IMR-90 (cell line): Measurements from ENCODE around the gene FZD4. TPM values are rescaled to one million over a fixed set of nuclear protein-coding genes. Genes with fewer than 3 reads are reported as not detected.

Source experiments
- ATAC-seq: fragments of 200-7000 bp; cut with Tn5 transposase; 2 replicates; pipeline ENCODE4 v1.9.1; 2020; ENCODE audit warnings: low read depth, mild to moderate bottlenecking, moderate library complexity
- BruUV-seq: library from RNA; stranded (reverse); fragments of 400-500 nt; replicated peaks from 2 replicates; lab custom pipeline; 2021; lab: Mats Ljungman, UMichigan
- CTCF ChIA-PET: fragments of 300-600 bp; formaldehyde crosslinking; extraction: SDS; loops from one replicate; lab custom pipeline; 2021; ENCODE audit warnings: antibody characterized with exemption; lab: Yijun Ruan, JAX
- POLR2A ChIA-PET: fragments of 300-600 bp; sonication (Branson Sonifier 250); formaldehyde crosslinking; loops from one replicate; lab custom pipeline; 2022; ENCODE audit warnings: antibody characterized with exemption; ENCODE audit not compliant: unreplicated experiment; lab: Charles Lee
- DNase-seq: peaks from one replicate; pipeline ENCODE4 v3.0.0; 2013
- H2AFZ ChIP-seq: replicated peaks from 2 replicates; pipeline ENCODE3; 2013; ENCODE audit warnings: low read length, mild to moderate bottlenecking; ENCODE audit not compliant: poor library complexity
- H2AK5ac ChIP-seq: 2 replicates; pipeline ENCODE4 v1.6.1; 2013; ENCODE audit warnings: low read depth, low read length, inconsistent platforms
- H2AK9ac ChIP-seq: replicated peaks from 2 replicates; pipeline ENCODE3; 2013; ENCODE audit warnings: mild to moderate bottlenecking, low read depth, low read length, moderate library complexity; ENCODE audit not compliant: poor library complexity
- H2BK120ac ChIP-seq: 2 replicates; pipeline ENCODE4 v1.6.1; 2013; ENCODE audit warnings: low read depth, low read length, inconsistent platforms
- H2BK15ac ChIP-seq: 3 replicates; pipeline ENCODE4 v1.6.1; 2013; ENCODE audit warnings: low read depth, low read length, inconsistent platforms
- H2BK20ac ChIP-seq: 2 replicates; pipeline ENCODE4 v1.6.1; 2013; ENCODE audit warnings: low read depth, mild to moderate bottlenecking, inconsistent platforms, low read length, moderate library complexity
- H2BK5ac ChIP-seq: 2 replicates; pipeline ENCODE4 v1.6.1; 2013; ENCODE audit warnings: mild to moderate bottlenecking, low read depth, low read length, inconsistent platforms; ENCODE audit not compliant: poor library complexity, severe bottlenecking
- H3K14ac ChIP-seq: replicated peaks from 2 replicates; pipeline ENCODE4 v1.6.1; 2013; ENCODE audit warnings: low read depth, low read length, inconsistent platforms
- H3K18ac ChIP-seq: 2 replicates; pipeline ENCODE4 v1.6.1; 2013; ENCODE audit warnings: low read depth, low read length, control low read depth
- H3K23ac ChIP-seq: 2 replicates; pipeline ENCODE4 v1.6.1; 2013; ENCODE audit warnings: low read depth, low read length, inconsistent platforms
- H3K27ac ChIP-seq: 2 replicates; pipeline ENCODE4 v1.5.1; 2013; ENCODE audit warnings: mild to moderate bottlenecking, control low read depth, low read length; ENCODE audit not compliant: insufficient read depth
- H3K27me3 ChIP-seq: 2 replicates; pipeline ENCODE4 v1.6.1; 2013; ENCODE audit warnings: low read length; ENCODE audit not compliant: control insufficient read depth, insufficient read depth
- H3K36me3 ChIP-seq: 2 replicates; pipeline ENCODE4 v1.6.1; 2013; ENCODE audit warnings: low read length, mixed read lengths; ENCODE audit not compliant: control insufficient read depth, insufficient read depth
- H3K4ac ChIP-seq: 2 replicates; pipeline ENCODE4 v1.6.1; 2013; ENCODE audit warnings: low read depth, low read length, inconsistent platforms
- H3K4me1 ChIP-seq: 2 replicates; pipeline ENCODE4 v1.6.1; 2013; ENCODE audit warnings: low read length, mixed read lengths; ENCODE audit not compliant: control insufficient read depth, insufficient read depth
- H3K4me2 ChIP-seq: 2 replicates; pipeline ENCODE4 v1.6.1; 2013; ENCODE audit warnings: low read depth, mild to moderate bottlenecking, control low read depth, low read length, moderate library complexity
- H3K4me3 ChIP-seq: 2 replicates; pipeline ENCODE4 v1.5.1; 2013; ENCODE audit warnings: low read depth, mild to moderate bottlenecking, control low read depth, low read length, moderate library complexity; ENCODE audit not compliant: insufficient read depth
- H3K56ac ChIP-seq: 2 replicates; pipeline ENCODE4 v1.6.1; 2013; ENCODE audit warnings: low read length, inconsistent platforms; ENCODE audit not compliant: insufficient read depth; ENCODE audit errors: extremely low read depth
- H3K79me1 ChIP-seq, 2 experiments: 2 replicates each; pipeline ENCODE4 v1.6.1; 2013; ENCODE audit warnings: low read length in 2 of 2, inconsistent platforms in 1 of 2, low read depth in 1 of 2
- H3K9ac ChIP-seq: 2 replicates; pipeline ENCODE4 v1.6.1; 2013; ENCODE audit warnings: low read depth, low read length, control low read depth
- H3K9me1 ChIP-seq: 2 replicates; pipeline ENCODE4 v1.6.1; 2013; ENCODE audit warnings: low read length, inconsistent platforms; ENCODE audit not compliant: insufficient read depth
- H3K9me3 ChIP-seq: 2 replicates; pipeline ENCODE4 v1.6.1; 2013; ENCODE audit warnings: low read length; ENCODE audit not compliant: control insufficient read depth, insufficient read depth
- H4K20me1 ChIP-seq: 2 replicates; pipeline ENCODE4 v1.6.1; 2013; ENCODE audit warnings: low read length, inconsistent platforms; ENCODE audit not compliant: insufficient read depth
- H4K5ac ChIP-seq: 2 replicates; pipeline ENCODE4 v1.6.1; 2013; ENCODE audit warnings: mild to moderate bottlenecking, low read depth, low read length, control low read depth
- H4K8ac ChIP-seq, 2 experiments: 2 replicates each; pipeline ENCODE4 v1.6.1; 2013; ENCODE audit warnings: low read depth in 2 of 2, low read length in 2 of 2, control low read depth in 1 of 2, inconsistent platforms in 1 of 2
- H4K91ac ChIP-seq: 2 replicates; pipeline ENCODE4 v1.6.1; 2013; ENCODE audit warnings: low read depth, low read length, inconsistent platforms; ENCODE audit not compliant: insufficient read depth
- CHD1 ChIP-seq: IDR thresholded peaks from 2 replicates; pipeline ENCODE4 v1.6.1; 2012; ENCODE audit warnings: low read depth, low read length, improper control_type of control experiment
- SMC3 ChIP-seq: fragments of 150-350 bp; IDR thresholded peaks from 2 replicates; pipeline ENCODE4 v1.6.1; 2016; ENCODE audit warnings: low read depth, mild to moderate bottlenecking, antibody characterized with exemption, low read length, moderate library complexity
- WGBS, 2 experiments: methylation state at CpG; one replicate each; pipeline versions ENCODE4 v1.1.5 to v1.1.7; 2013; ENCODE audit warnings: missing lambda C conversion rate in 2 of 2; ENCODE audit not compliant: insufficient read length in 1 of 2; ENCODE audit errors: extremely low coverage in 2 of 2; 5-methylcytosine and 5-hydroxymethylcytosine counted together
- dilution Hi-C: fragments of 300-500 bp; cut with HindIII; formaldehyde crosslinking; loops from one replicate; pipeline ENCODE4 v1.14.3; 2018; ENCODE audit warnings: low sequenced_read_pairs; ENCODE audit not compliant: unreplicated experiment
- in situ Hi-C: fragments of 300-500 bp; cut with MboI; formaldehyde crosslinking; loops from 3 replicates; pipeline ENCODE4 v1.14.3; 2019; ENCODE audit warnings: low sequenced_read_pairs, inconsistent platforms, mixed read lengths
- intact Hi-C: fragments of 100-400 bp; cut with micrococcal nuclease; formaldehyde crosslinking; loops from 2 replicates; pipeline ENCODE4 v1.10.0; 2022
- polyA plus RNA-seq, 3 experiments: library from polyadenylated mRNA; depleted of rRNA; stranded (reverse); fragments of >200 nt; gene quantifications; 2 replicates each; pipeline ENCODE4 v1.2.3, GENCODE V29; 2012; ENCODE audit warnings: low replicate concordance in 1 of 3
- total RNA-seq: library from RNA; depleted of rRNA; stranded (reverse); fragments of >200 nt; gene quantifications from 2 replicates; pipeline ENCODE4 v1.2.3, GENCODE V29; 2012

The FZD4 gene
- total and polyA plus RNA-seq, 2 of the 4 experiments (the other 2 are of a cell fraction): 3.7 to 7.7 TPM

DNA sequence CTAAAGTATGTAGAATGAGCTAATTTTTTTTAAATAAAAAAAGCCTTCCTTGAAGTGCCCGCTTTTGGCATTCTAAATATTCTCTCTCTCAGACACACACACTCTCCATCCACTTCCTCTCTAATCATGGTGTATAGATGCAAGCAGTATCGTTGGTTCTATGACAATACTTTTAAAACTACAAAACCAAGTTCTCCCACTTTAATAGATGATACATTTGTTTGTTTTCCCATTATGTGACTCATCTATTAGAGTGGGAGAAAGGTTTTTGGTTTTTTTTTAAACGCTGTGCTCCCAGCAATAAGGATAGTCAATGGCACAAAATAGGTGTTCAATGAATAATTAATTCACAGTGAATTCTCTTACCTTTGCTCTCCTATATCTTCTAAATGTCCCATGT, 44.6 kb downstream of the FZD4 start:
- H3K27ac ChIP-seq: no peak overlapping the region
- no peak overlapping the region for H3K14ac ChIP-seq
- in situ Hi-C loops (no loop called here), dilution Hi-C loops (no loop called here), intact Hi-C loops (loop anchor here (10.0 kb wide), 1 partner anchor 236 kb away; the partner anchor contains the start of gene ME3)
- ATAC-seq (no peak; the same call in 1 of the 2 replicates), DNase-seq (peak; percentile 38)
- no peak overlapping the region for H2BK120ac ChIP-seq
- H4K91ac ChIP-seq: no peak overlapping the region
- WGBS, 2 experiments: no CpG with 5 or more reads among the region's 3 CpGs
- no peak overlapping the region for H2AK9ac ChIP-seq
- H2BK20ac ChIP-seq: no peak overlapping the region
- no peak overlapping the region for H2BK5ac ChIP-seq
- 0 out of 2 replicates have a peak, but pooled peaks cover 2% of the 10 kb centered on the region for H3K9me3 ChIP-seq
- ChIA-PET POLR2A (no interaction called here), CTCF (no interaction called here)
- no peak overlapping the region for H3K56ac ChIP-seq
- no peak overlapping the region for H3K4me2 ChIP-seq
- no peaks in the 10 kb centered on the region for H3K4me1 ChIP-seq
- no peak overlapping the region for H3K4ac ChIP-seq
- no peak overlapping the region for H3K9ac ChIP-seq
- TF ChIP-seq SMC3 (no peak), CHD1 (no peak)
- H4K8ac ChIP-seq: no peak overlapping the region
- H2BK15ac ChIP-seq: no peak overlapping the region
- no peak overlapping the region for H4K5ac ChIP-seq
- H3K23ac ChIP-seq: no peak overlapping the region
- H3K79me1 ChIP-seq: no peaks in the 10 kb centered on the region
- H2AK5ac ChIP-seq: no peak overlapping the region
- H3K18ac ChIP-seq: no peak overlapping the region
- no TSS peak for BruUV-seq
- H3K36me3 ChIP-seq: no peaks in the 10 kb centered on the region
- H3K4me3 ChIP-seq: no peak overlapping the region
- H3K9me1 ChIP-seq: peaks cover 5% of the 10 kb centered on the region
- no peaks in the 10 kb centered on the region for H3K27me3 ChIP-seq
- H4K20me1 ChIP-seq: no peaks in the 10 kb centered on the region
- no peak overlapping the region for H2AFZ ChIP-seq
